GM21423 (cell line): ENCODE measurements around the gene TPRG1L.
"Not testable (repeated sequence)": the region's sequence is repeated elsewhere in the genome, so short reads cannot be mapped to it uniquely, and the experiment has no call there.

ENCODE experiments used
- ATAC-seq: cut with Tn5 transposase; IDR thresholded peaks from one replicate; pipeline ENCODE4 v1.9.1; 2021; ENCODE audit warnings: mild to moderate bottlenecking, moderate library complexity; ENCODE audit not compliant: unreplicated experiment

The TPRG1L gene

DNA sequence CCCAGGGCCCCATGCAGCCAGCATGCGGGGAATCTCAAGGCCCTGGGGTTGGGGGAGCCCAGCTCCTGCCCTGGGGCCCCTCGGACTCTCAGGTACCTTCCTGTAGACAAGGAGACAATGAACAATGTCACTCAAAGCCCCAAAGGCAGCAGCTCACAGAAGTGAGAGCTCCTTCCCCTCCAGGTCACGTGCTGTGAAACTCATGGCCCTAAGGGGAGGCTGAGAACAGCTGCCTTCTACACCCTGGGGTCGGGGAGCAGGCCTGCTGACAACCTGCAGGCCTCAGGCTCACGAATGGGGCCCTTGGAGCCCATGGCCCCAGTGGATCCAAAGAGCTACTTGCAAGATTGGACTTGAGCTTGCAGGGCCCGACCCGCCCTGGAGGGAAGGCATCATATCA is 16.7 kb upstream of the TPRG1L start:
- no peak for ATAC-seq

GRCh38 chr1:3609016-3609768 is 15.6 kb upstream of the TPRG1L start:
- no peak for ATAC-seq

DNA sequence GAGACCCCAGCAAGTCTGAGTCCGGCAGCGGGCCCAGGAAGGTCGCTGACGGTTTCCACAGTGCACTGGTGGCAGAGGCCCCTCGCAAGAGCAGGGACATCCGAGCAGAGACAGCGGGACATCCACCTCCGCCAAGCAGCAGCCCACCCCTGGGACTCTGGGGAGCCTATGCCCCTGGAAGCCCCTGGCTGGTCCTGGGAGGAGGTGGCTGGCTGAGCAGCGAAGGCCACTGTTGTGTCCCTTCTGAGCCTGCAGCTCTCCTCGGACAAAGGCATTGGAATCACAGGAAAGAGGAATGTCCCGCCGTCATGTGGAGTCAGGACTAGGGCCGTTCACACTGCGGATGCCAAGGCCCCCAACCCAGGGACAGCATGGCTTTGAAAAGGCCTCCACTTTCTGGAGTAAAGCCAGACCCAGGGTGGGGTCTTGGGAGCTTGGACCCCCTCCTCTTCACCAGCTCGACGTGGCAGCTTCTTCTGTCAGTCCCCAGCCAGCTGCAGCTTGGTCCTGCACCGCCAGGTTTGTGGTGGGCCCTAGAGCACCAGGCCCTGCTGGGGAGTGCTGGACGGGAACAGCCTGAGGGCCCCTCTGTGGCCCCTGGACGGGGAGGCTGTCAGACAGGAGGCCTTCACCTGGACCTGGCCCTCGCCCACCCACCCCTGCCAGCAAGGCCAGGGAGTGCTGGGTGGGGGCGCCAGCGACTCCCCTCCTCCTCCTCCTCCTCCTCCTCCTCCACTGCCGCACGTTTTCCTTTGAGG is 14.9 kb upstream of the TPRG1L start:
- ATAC-seq: no peak

DNA sequence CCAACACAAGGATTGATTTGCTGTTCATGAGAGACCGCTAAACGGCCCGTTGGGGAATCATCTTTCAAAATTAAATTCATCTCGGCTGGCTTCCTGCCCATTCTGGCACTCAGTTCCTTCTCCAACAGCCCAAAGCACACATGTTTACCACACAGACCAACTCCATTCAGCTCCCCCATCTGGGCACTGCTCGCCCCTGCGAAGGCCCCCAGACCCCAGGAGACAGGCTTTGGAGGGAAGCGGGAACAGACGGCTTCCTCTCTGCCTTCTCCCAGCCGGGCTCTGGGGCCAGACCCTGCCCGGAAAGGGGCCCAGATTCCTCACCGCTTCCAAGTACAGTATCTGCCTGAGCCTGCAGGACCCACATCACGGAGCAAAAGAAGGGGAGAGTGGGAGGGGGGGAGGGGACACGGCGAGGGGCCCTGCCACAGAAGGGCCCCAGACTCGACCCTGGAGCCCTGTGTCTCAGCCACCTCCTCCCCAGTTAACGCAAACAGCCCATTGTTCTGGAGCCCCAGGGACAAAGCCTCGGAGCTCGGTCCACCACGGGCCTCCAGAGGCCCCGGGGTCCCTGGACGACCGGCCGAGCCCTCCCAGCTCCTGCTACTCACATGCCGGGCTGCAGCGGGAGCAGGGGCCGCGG is 14.2 kb upstream of the TPRG1L start:
- no peak for ATAC-seq

DNA sequence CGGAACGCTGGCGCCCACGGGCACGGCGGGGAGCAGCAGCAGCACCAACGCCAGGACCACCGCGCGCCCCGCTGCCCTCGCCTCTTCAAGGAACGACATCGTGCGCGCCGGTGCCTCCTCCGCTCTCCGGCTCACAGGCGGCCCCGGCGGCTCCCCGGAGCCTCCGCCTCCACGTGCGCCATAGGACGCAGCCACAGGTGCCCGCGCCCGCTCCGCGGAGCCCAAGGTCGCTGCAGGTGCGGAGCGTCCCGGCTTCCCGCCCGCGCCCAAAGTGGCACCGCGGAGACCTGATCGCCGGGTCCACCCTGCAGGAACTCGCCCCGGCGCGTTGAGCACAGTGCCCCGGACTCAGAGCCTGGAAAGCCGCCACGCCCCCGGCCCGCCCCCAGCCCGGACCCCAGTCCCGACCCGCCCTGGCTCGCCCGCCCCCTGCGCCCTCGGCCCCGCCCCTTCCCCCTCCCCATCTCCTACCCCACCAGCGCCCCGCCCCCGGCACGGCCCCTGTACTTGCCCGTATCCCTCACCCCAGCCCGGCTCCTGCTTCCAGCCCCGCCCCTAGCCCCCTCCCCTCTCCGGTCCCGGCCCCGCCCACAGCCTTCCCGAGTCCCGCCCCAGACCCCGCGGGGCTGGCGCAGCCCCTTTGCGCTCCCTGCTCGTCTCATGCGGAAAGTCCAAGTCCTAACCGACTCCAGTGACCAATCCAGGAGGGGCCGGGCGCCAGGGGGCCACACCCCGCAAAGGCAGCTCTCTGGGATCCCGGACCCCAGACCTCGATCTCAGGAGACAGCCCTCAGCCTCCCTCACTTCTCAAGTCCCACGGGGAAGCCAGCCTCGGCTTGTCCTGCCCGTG is 13.4 kb upstream of the TPRG1L start, which contains the start of gene MEGF6:
TSS of gene MEGF6 (minus strand) at position 339 of the 850 bp plus-strand sequence. CDS start at position 99, 240 bp downstream.
- no peak for ATAC-seq

DNA sequence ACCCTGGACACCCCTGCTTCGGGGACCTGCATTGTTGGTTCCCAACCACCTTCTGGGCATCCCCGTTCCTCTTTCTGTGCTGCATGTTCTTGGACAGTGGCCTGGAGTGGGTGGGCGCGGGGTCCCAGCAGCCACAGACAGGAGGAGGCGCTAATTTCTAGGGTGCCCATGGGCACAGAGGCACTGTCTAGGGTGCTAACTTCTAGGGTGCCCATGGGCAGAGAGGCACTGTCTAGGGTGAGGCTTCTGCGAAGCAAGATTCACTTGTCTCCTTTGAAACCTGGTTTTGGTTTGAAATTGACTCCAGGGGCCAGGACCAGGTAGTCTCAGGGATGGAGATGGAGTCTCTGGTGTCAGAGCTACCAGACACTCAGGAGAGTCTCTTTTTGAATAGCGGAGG is 12.7 kb upstream of the TPRG1L start:
- no peak for ATAC-seq

- ATAC-seq: no peak
Measured at GRCh38 chr1:3614755-3615742, 9.8 kb upstream of the TPRG1L start.

GRCh38 chr1:3616861-3617260 is 8.0 kb upstream of the TPRG1L start:
- ATAC-seq: no peak

DNA sequence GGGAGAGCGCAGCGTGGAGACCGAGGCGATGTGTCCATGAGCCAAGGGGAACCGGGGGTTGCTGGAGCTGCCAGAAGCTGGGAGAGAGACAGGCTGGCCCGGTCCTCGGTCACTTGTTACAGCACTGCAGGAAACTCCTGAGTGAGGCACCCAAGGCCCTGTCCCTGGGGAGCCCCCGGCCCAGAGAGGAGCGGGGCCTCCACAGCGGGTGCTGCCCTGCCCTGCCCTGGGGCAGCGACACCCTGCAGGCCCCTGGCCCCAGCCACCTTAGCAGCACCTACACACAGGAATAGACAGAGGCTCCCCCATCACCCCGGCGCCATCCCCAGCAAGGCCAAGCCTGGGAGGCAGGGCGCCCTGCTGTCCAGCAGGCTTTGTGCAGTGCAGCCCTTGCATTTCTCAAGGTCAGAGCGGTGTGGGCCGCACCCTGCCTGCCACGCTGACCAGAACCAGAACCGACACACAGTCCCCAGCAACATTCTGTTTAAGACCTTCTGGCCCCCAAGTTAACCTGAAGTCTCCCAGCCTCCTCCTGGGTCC is 6.9 kb upstream of the TPRG1L start:
- ATAC-seq: no peak

DNA sequence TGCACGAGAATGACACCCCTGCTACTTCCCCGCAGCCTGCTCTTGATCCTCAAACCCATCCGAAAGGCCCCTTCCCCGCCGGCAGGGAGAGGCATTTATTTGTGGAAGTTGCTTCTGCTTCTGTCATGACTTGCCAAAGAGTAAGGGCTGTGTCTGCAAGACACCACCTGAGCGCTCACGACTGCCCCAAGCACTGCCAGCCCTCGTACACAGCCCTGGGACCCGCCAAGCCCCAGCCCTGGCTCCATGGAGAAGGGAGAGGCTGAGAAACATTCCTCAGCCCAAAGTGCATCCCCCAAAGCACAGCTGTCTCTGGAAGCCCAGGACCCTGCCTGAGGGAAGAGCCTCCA is 6.3 kb upstream of the TPRG1L start:
- no peak for ATAC-seq

DNA sequence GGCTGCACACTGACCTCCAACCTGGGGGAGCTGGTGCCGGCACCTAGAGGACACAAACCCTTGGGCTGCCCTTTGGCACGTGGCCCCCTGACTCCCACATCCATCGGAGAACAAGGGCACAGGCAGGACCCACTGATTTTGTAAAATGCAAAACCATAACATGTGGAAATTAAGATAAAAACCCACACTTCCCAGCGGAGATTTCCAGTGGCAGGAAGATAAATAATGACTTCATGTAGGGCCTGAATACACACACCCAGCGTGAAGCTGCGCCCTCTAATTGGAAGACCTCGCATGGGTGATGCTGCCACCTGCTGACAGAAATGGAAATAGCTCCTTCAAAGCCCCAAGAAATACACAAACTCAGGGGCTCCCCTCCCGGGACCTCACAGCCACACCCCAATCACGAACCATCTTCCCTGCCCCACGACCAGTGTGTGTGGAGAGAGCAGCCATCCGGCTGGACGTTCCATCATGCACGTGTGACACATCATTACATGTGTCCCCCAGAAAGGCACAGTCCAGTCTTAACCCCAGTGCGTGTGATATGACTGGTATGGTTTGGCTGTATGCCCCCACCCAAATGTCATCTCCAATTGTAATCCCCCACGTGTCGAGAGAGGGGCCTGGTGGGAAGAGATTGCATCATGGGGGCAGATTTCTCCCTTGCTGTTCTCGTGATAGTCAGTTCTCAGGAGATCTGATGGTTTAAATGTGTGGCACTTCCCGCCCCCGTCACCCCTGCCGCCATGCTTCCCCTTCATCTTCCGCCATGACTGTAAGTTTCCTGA is 5.7 kb upstream of the TPRG1L start:
- no peak for ATAC-seq

DNA sequence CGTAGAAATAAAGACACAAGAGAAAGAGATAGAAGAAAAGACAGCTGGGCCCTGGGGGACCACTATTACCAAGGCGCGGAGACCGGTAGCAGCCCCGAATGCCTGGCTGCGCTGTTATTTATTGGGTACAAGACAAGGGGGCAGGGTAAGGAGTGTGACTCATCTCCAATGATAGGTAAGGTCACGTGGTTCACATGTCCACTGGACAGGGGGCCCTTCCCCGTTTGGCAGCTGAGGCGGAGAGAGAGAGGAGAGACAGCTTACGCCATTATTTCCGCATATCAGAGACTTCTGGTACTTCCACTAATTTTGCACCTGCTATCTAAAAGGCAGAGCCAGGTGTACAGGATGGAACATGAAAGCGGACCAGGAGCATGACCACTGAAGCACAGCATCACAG is 4.1 kb upstream of the TPRG1L start:
- no peak for ATAC-seq

DNA sequence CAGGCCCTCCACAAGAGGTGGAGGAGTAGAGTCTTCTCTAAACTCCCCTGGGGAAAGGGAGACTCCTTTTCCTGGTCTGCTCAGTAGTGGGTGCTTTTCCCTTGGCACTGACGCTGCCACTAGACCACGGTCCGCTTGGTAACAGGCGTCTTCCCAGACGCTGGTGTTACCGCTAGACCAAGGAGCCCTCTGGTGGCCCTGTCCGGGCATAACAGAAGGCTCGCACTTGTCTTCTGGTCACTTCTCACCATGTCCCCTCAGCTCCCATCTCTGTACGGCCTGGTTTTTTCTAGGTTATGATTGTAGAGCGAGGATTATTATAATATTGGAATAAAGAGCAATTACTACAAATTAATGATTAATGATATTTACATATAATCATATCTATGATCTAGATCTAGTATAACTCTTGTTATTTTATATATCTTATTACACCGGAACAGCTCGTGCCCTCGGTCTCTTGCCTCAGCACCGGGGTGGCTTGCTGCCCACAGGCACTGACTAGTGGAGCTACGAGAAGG is 3.6 kb upstream of the TPRG1L start:
- ATAC-seq: not testable (repeated sequence)

DNA sequence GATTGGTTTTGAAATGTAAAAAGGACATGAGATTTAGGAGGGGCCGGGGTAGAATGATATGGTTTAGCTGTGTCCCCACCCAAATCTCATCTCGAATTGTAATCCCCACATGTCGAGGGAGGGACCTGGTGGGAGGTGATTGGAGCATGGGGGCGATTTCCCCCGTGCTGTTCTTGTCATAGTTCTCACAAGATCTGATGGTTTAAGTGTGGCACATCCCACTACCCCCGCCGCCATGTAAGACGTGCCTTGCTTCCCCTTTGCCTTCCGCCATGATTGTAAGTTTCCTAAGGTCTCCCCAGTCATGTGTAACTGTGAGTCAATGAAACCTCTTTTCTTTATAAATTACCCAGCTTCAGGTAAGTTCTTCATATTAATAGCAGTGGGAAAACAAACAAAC is 2.7 kb upstream of the TPRG1L start:
- not testable (repeated sequence) for ATAC-seq

DNA sequence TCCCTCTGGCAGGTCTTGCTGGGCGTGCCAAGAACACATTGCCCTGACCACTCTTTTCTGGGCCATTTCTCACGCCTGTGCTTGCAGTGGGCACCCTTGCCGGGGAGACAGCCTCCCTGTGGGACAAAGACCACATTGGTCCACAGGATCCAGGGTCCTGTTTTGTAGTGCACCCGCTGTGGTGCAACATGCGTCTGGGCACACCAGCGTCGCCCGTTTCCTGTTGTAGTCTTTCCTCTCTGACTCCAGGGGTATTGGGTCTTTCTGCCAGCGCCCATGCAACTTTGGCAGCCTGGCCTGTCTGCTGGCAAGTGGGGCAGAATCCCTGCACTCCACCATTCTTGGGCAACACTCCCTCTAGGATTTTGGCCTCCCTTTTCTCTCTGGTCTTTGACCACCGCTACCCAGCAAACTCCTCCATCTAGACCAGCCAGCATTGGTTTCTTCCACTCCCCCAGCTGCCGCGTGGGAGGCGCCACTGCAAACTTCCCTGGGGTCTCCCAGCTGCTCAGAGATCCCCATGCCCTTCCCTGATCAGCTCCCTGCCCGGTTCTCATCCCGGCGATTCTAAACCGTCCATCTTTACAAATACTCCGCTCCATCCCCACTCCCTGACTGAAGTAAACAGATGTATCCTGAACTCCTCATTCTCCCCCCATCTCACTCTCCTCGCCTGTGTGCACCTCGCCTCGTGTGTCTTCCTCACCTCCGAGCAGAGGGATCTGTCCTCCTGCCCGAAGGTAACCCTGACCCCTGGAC is 1.2 kb upstream of the TPRG1L start:
- no peak for ATAC-seq

DNA sequence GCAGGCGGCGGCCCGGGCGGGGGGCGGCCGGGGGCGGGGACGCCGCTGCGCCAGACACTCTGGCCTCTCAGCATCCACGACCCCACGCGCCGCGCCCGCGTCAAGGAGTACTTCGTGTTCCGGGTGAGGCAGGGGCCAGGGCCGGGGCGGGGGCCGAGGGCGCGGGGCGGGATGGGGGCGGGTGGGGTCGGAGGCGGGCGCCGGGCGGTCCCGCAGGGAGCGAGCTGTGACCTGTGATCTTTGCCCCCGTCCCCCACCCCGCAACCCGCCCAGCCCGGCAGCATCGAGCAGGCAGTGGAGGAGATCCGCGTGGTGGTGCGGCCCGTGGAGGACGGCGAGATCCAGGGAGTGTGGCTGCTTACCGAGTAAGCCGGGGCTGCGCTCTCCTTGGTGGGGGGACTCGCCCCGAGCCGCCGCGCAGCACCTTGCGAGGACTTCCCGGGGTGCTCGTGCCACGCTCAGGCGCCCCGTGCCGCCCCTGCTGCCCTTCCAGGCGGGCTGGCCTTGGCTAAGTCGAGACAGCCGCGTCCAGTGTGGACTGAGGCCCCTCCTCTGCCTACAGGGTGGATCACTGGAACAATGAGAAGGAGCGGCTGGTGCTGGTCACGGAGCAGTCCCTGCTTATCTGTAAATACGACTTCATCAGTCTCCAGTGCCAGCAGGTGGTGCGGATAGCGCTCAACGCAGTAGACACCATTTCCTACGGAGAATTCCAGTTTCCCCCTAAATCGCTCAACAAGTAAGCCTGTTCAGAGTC is 514 bp downstream of the TPRG1L start:
- ATAC-seq: peak; percentile 8

DNA sequence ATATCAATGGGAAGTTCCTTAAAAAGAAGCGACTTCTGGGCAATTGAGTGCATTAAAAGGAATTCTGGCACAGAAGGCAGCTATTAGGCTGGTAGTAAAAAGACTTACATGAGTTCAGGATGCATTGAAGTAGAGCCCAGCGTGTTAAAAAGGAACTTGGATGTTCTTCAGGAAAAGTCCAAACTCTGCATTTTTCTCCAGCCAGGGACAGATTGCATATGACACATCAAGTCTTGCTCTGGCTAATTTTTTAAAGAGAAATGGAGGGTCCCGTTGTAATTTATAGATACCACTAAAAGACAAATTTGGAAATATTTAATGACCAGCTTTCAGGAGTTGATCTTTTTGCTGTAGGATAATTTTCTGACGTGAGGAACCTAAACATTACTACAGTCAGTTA is 1.2 kb downstream of the TPRG1L start:
- no peak for ATAC-seq
